Melanocyte of skin (primary cell): ENCODE data around the gene ARR3. TPM values are rescaled to one million over a fixed set of nuclear protein-coding genes. Genes with fewer than 3 reads are reported as not detected.

Source experiments
- small RNA-seq, 2 donors: library from RNA; depleted of rRNA; stranded (forward); fragments of <200 nt; gene quantifications; one replicate each; pipeline ENCODE3, GENCODE V24; 2012
- total RNA-seq, 2 donors: library from RNA; depleted of rRNA; stranded (reverse); fragments of >200 nt; gene quantifications; 2 replicates each; pipeline ENCODE4 v1.2.3, GENCODE V29; 2012

The ARR3 gene
- not detected for total RNA-seq

GRCh38 chrX:70268034-70268433 lies at the start of gene ARR3:
TSS of gene ARR3 (plus strand) at chrX:70268334. CDS start at chrX:70269386, 1,052 bp downstream.

GRCh38 chrX:70234355-70234754 lies 33.8 kb upstream of the ARR3 start, which contains the start of gene AWAT1:
TSS of gene AWAT1 (plus strand) at chrX:70234655. CDS start at chrX:70234696, 41 bp downstream.

GRCh38 chrX:70260104-70260503 lies 8.0 kb upstream of the ARR3 start, which contains the start of gene P2RY4:
TSS of gene P2RY4 (minus strand) at chrX:70260204. CDS start at chrX:70259624, 580 bp downstream.

GRCh38 chrX:70281951-70282350 lies 13.8 kb downstream of the ARR3 start, which contains the start of gene RAB41:
TSS of gene RAB41 (plus strand) at chrX:70282172. CDS start at chrX:70282218, 46 bp downstream.

GRCh38 chrX:70289793-70290770 lies 21.9 kb downstream of the ARR3 start, which contains the start of the genes KIF4A and PDZD11:
TSS of gene KIF4A (plus strand) at chrX:70290104. CDS start at chrX:70290459, 355 bp downstream.
TSS of gene PDZD11 (minus strand) at chrX:70289927. CDS start at chrX:70289341, 586 bp downstream.

Small RNA genes lying within 50 kb of the gene (small RNA-seq; reads per million reads assigned to genes)
- 0 to 0.04 reads per million in 2 donors for gene RNA5SP507

Other genes with a start within 250 kb of the ARR3 start
- not detected for gene AWAT2, start 218.4 kb upstream of the ARR3 start, total RNA-seq
- gene OTUD6A, start 205.9 kb upstream of the ARR3 start, total RNA-seq: not detected
- 10 to 100 TPM; 32.7 to 50.6 TPM for gene IGBP1, start 134.9 kb upstream of the ARR3 start, total RNA-seq
- not detected for gene DGAT2L6, start 90.9 kb upstream of the ARR3 start, total RNA-seq
- not detected for gene AWAT1, start 33.7 kb upstream of the ARR3 start, total RNA-seq
- under 1 TPM in 1 of 2 donors, not detected in 1; 0.34 TPM for gene P2RY4, start 8.1 kb upstream of the ARR3 start, total RNA-seq
- not detected for gene RAB41, start 13.8 kb downstream of the ARR3 start, total RNA-seq
- gene PDZD11, start 21.6 kb downstream of the ARR3 start, total RNA-seq: 10 to 100 TPM; 54.0 to 64.3 TPM
- gene KIF4A, start 21.8 kb downstream of the ARR3 start, total RNA-seq: 10 to 100 TPM; 11.7 to 20.6 TPM
- not detected for gene GDPD2, start 155.0 kb downstream of the ARR3 start, total RNA-seq
- 1 to 10 TPM; 1.7 to 3.7 TPM for gene DLG3, start 176.5 kb downstream of the ARR3 start, total RNA-seq